ENCODE results near the gene IPMK.

IPMK gene

GRCh38 chr10:58280477-58280876 is 12.8 kb upstream of the IPMK start:
- no peak for DNase-seq
- Histone ChIP-seq H3K27ac (ENCODE audit: low read length) (no peak overlapping the region), H2AFZ (ENCODE audit: low read depth, low read length) (no peak overlapping the region), H4K20me1 (ENCODE audit: insufficient read depth, low read length) (0 out of 2 replicates have a peak, but pooled peaks cover 2% of the 10 kb centered on the region), H3K4me1 (ENCODE audit: insufficient read depth, low read length) (peaks cover 12% of the 10 kb centered on the region), H3K36me3 (ENCODE audit: insufficient read depth, low read length) (peaks cover 32% of the 10 kb centered on the region), H3K9me3 (ENCODE audit: insufficient read depth, low read length, severe bottlenecking) (no peaks in the 10 kb centered on the region), H3K4me3 (ENCODE audit: low read depth in 1 of 2, low read length in 2 of 2) (no peak overlapping the region), H3K9ac (ENCODE audit: low read depth, low read length) (no peak overlapping the region), H3K27me3 (ENCODE audit: insufficient read depth, low read length, poor library complexity) (no peaks in the 10 kb centered on the region), H3K79me2 (ENCODE audit: insufficient read depth, low read length) (peaks cover 9% of the 10 kb centered on the region), H3K4me2 (ENCODE audit: insufficient read depth, low read length) (no peak overlapping the region)
- TF ChIP-seq, protein P1, sequence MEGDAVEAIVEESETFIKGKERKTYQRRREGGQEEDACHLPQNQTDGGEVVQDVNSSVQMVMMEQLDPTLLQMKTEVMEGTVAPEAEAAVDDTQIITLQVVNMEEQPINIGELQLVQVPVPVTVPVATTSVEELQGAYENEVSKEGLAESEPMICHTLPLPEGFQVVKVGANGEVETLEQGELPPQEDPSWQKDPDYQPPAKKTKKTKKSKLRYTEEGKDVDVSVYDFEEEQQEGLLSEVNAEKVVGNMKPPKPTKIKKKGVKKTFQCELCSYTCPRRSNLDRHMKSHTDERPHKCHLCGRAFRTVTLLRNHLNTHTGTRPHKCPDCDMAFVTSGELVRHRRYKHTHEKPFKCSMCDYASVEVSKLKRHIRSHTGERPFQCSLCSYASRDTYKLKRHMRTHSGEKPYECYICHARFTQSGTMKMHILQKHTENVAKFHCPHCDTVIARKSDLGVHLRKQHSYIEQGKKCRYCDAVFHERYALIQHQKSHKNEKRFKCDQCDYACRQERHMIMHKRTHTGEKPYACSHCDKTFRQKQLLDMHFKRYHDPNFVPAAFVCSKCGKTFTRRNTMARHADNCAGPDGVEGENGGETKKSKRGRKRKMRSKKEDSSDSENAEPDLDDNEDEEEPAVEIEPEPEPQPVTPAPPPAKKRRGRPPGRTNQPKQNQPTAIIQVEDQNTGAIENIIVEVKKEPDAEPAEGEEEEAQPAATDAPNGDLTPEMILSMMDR (IDR thresholded peaks at IDR 0.05; ENCODE audit: borderline replicate concordance, extremely low read depth, low read length, poor library complexity, severe bottlenecking) = no peak
- no peak for TF ChIP-seq EZH2 (IDR thresholded peaks at IDR 0.05; ENCODE audit: borderline replicate concordance, low read depth, low read length, severe bottlenecking)
- no peak for ATAC-seq (ENCODE audit: insufficient read depth, low read depth)

DNA sequence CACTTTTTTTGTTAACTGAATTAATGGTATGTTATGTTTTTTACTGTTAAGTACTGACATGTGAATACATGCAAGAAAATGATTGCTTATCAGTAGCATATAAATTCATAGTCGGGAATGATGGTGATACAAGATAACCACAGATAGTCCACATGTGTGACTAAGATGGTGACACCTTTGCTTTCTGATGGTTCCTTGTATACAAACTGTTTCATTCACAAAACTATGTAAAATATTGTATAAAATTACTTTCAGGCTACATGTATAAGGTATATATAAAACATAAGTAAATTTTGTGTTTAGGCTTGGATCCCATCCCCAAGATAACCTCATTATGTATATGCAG is 11.2 kb upstream of the IPMK start:
- H2AFZ ChIP-seq (ENCODE audit: low read depth, low read length) = no peak overlapping the region

DNA sequence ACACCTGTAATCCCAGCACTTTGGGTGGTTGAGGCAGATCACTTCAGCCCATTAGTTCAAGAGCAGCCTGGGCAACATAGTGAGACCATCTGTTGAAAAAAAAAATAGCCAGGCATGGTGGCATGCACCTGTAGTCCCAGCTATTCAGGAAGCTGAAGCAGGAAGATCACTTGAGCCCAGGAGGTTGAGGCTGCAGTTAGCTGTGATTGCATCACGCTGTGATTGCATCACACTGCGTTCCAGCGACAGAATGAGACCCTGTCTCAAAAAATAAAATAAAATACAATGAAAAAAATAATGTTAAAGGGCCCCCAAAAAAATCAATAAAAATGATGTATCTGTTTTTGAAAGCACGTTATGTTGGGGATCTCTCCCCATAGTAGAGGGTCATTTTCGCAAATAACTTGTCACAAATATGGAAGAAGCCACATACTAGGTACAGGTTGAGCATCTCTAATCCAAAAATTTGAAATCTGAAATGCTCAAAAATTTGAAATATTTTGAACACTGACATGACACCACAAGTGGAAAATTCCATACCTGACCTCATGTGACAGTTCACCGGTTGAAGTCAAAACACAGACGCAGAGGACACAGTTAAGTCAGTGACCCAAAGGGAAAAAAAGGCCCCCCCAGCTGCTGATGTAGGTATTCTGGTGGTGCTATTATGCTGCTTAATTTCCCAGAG is 10.7 kb upstream of the IPMK start:
- Histone ChIP-seq H3K4me1 (ENCODE audit: insufficient read depth, low read length) (peaks cover 12% of the 10 kb centered on the region), H3K4me3 (ENCODE audit: low read depth in 1 of 2, low read length in 2 of 2) (no peak overlapping the region), H3K79me2 (ENCODE audit: insufficient read depth, low read length) (peaks cover 26% of the 10 kb centered on the region), H3K9me3 (ENCODE audit: insufficient read depth, low read length, severe bottlenecking) (no peaks in the 10 kb centered on the region), H3K9ac (ENCODE audit: low read depth, low read length) (no peak overlapping the region), H3K36me3 (ENCODE audit: insufficient read depth, low read length) (peaks cover 32% of the 10 kb centered on the region), H4K20me1 (ENCODE audit: insufficient read depth, low read length) (peaks cover 2% of the 10 kb centered on the region; the same call in 1 of the 2 replicates), H3K4me2 (ENCODE audit: insufficient read depth, low read length) (no peak overlapping the region), H2AFZ (ENCODE audit: low read depth, low read length) (no peak overlapping the region), H3K27me3 (ENCODE audit: insufficient read depth, low read length, poor library complexity) (no peaks in the 10 kb centered on the region), H3K27ac (ENCODE audit: low read length) (no peak overlapping the region)
- ATAC-seq (ENCODE audit: insufficient read depth, low read depth) = peak; percentile 59
- no peak for TF ChIP-seq EZH2 (IDR thresholded peaks at IDR 0.05; ENCODE audit: borderline replicate concordance, low read depth, low read length, severe bottlenecking)
- TF ChIP-seq, protein P1 (IDR thresholded peaks at IDR 0.05; ENCODE audit: borderline replicate concordance, extremely low read depth, low read length, poor library complexity, severe bottlenecking) = no peak
- DNase-seq = peak; percentile 45

More for the DNA sequence above, 11.2 kb upstream of the IPMK start:
- DNase-seq = no peak
- Histone ChIP-seq H3K27ac (ENCODE audit: low read length) (no peak overlapping the region), H4K20me1 (ENCODE audit: insufficient read depth, low read length) (peaks cover 2% of the 10 kb centered on the region; the same call in 1 of the 2 replicates), H3K79me2 (ENCODE audit: insufficient read depth, low read length) (peaks cover 23% of the 10 kb centered on the region), H3K4me1 (ENCODE audit: insufficient read depth, low read length) (peaks cover 12% of the 10 kb centered on the region), H3K9me3 (ENCODE audit: insufficient read depth, low read length, severe bottlenecking) (no peaks in the 10 kb centered on the region), H3K4me2 (ENCODE audit: insufficient read depth, low read length) (no peak overlapping the region), H3K27me3 (ENCODE audit: insufficient read depth, low read length, poor library complexity) (no peaks in the 10 kb centered on the region), H3K4me3 (ENCODE audit: low read depth in 1 of 2, low read length in 2 of 2) (no peak overlapping the region), H3K9ac (ENCODE audit: low read depth, low read length) (no peak overlapping the region), H3K36me3 (ENCODE audit: insufficient read depth, low read length) (peaks cover 32% of the 10 kb centered on the region)
- ATAC-seq (ENCODE audit: insufficient read depth, low read depth) = no peak
- TF ChIP-seq, protein P1 (IDR thresholded peaks at IDR 0.05; ENCODE audit: borderline replicate concordance, extremely low read depth, low read length, poor library complexity, severe bottlenecking) = no peak
- TF ChIP-seq EZH2 (IDR thresholded peaks at IDR 0.05; ENCODE audit: borderline replicate concordance, low read depth, low read length, severe bottlenecking) = no peak

Data from DND-41 (cell line).